ENCODE data around the gene NEK7.
A peak's percentile ranks its signal among the peaks of the same experiment; 100 is the strongest.

NEK7 gene

GRCh38 chr1:198143797-198144196 lies 13.0 kb upstream of the NEK7 start:
- DNase-seq (ENCODE audit: low spot score), result peak; percentile 24

- DNase-seq (ENCODE audit: low spot score), result no peak
Observed at GRCh38 chr1:198147216-198147615, 9.6 kb upstream of the NEK7 start.

GRCh38 chr1:198150369-198150768 lies 6.4 kb upstream of the NEK7 start:
- DNase-seq (ENCODE audit: low spot score), result no peak

GRCh38 chr1:198151688-198152087 lies 5.1 kb upstream of the NEK7 start:
- DNase-seq (ENCODE audit: low spot score), result no peak

- DNase-seq (ENCODE audit: low spot score), result no peak
Observed at GRCh38 chr1:198153103-198153502, 3.7 kb upstream of the NEK7 start.

GRCh38 chr1:198153804-198154203 lies 3.0 kb upstream of the NEK7 start:
- no peak for DNase-seq (ENCODE audit: low spot score)

- no peak for DNase-seq (ENCODE audit: low spot score)
Observed at GRCh38 chr1:198155253-198155652, 1.5 kb upstream of the NEK7 start.

GRCh38 chr1:198156111-198156744 lies 570 bp upstream of the NEK7 start:
- DNase-seq (ENCODE audit: low spot score), result peak; percentile 82

- DNase-seq (ENCODE audit: low spot score), result peak; percentile 87
Observed at GRCh38 chr1:198157241-198157846, 546 bp downstream of the NEK7 start.

GRCh38 chr1:198157847-198158725 lies 1.3 kb downstream of the NEK7 start:
- DNase-seq (ENCODE audit: low spot score), result peak; percentile 38

- DNase-seq (ENCODE audit: low spot score), result peak; percentile 91
Observed at GRCh38 chr1:198158735-198159589, 2.2 kb downstream of the NEK7 start.

- DNase-seq (ENCODE audit: low spot score), result no peak
Observed at GRCh38 chr1:198160222-198160621, 3.4 kb downstream of the NEK7 start.

- DNase-seq (ENCODE audit: low spot score), result no peak
Observed at GRCh38 chr1:198160946-198161614, 4.3 kb downstream of the NEK7 start.

GRCh38 chr1:198161718-198162090 lies 4.9 kb downstream of the NEK7 start:
- no peak for DNase-seq (ENCODE audit: low spot score)

GRCh38 chr1:198162091-198162767 lies 5.4 kb downstream of the NEK7 start:
- DNase-seq (ENCODE audit: low spot score), result no peak

GRCh38 chr1:198165927-198166647 lies 9.3 kb downstream of the NEK7 start:
- DNase-seq (ENCODE audit: low spot score), result peak; percentile 46

GRCh38 chr1:198166900-198167299 lies 10.1 kb downstream of the NEK7 start:
- DNase-seq (ENCODE audit: low spot score), result no peak

- DNase-seq (ENCODE audit: low spot score), result peak; percentile 53
Observed at GRCh38 chr1:198167436-198167934, 10.7 kb downstream of the NEK7 start.

GRCh38 chr1:198168227-198168626 lies 11.4 kb downstream of the NEK7 start:
- DNase-seq (ENCODE audit: low spot score), result peak; percentile 26

GRCh38 chr1:198169672-198170071 lies 12.9 kb downstream of the NEK7 start:
- DNase-seq (ENCODE audit: low spot score), result peak; percentile 42
